Measurements from ENCODE around the gene ZRANB1.
"Not testable (repeated sequence)": the region's sequence is repeated elsewhere in the genome, so short reads cannot be mapped to it uniquely, and the experiment has no call there.

The ZRANB1 gene

DNA sequence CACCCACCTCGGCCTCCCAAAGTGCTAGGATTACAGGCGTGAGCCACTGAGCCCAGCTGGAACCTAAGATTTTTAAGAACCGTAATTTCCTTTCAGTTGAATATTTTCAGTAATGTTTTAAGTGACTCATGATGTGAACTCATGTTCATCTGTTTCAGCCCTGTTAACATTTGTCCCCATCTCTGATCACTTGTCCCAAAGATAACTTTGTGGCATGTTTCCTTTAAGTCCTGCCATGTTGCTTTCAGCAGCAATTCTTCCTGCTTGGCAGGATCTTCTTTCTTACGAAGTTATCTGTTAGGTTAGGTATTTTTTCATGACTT, 19.3 kb downstream of the ZRANB1 start:
- in situ Hi-C loops (cut with HindIII; ENCODE audit: low sequenced_read_pairs) = no loop called here

DNA sequence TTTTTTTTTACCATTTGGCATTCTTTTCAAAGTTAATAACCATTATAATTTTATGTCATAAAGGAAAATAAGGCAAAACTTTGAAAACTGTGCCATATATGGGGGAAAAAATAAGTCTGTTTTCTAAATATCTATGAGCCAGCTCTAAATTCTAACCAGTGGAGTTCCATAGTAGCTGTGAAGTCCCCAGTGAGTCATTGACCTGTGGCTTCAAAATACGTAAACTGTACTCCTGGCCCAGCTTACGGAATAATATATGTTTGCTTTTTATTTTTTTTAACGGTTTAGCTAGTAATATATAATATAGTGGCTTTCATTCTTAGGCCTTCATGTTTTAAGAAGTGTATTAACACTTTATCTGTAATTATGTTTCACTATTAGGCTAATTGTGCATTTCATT, 20.5 kb downstream of the ZRANB1 start:
- in situ Hi-C loops (cut with HindIII; ENCODE audit: low sequenced_read_pairs) = no loop called here

DNA sequence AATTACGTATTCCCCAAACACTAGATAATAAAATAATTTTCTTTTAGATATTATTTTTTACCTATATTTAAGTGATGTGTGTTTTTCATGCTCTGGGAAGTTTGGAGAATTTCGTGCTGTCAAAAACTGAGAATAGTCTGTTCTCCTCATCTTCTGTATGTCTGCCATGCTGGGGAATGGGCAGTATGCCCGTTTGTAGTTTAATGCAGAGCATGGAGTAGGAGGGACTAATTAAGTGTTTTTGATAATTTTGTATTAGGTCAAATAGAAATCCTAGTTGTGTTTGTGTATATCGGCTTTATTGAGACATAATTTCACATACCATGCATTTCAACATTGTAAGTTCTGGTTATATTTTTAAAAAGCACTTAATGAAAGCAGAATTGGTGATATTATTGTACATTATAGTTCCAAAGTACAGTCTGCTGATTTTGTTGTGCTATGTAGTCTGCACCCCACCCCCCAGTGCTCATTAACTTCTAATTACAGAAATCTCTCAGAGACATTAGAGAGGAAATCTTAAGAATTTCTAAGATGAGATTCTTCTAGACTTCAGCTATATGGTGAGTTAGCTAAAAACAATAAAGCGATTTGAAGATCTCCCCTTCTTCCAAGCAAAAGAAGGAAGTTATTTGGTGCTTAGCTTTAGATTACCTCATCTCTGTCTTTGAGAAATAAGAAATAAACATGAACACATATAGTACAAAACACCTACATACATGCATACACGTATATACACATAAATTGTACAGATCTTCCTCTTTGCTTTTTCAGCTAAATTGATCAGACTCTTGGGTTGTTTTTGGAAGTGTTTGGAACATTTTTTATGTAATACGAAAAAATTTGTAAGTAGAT, 22.2 kb downstream of the ZRANB1 start:
- in situ Hi-C loops (cut with HindIII; ENCODE audit: low sequenced_read_pairs) = no loop called here

DNA sequence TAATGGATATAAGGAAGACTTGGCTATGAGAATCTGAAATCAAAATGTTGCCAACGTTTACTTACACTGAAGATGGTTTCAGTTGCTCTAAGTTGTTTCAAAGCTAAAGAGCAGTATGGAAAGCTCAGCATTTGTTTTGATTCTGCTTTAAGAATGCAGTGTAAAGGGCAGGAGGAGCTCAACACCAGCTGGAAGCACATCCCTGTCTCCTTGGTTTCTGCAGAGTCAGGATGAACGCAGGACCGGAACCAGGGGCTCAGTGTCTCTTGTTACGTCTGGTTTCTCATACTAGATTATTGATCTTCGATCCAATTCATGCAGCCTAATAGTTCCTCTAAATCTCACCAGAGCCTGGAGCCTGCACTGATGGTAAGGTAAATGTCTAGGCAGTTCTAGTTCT, 24.1 kb downstream of the ZRANB1 start:
- in situ Hi-C loops (cut with HindIII; ENCODE audit: low sequenced_read_pairs) = no loop called here

DNA sequence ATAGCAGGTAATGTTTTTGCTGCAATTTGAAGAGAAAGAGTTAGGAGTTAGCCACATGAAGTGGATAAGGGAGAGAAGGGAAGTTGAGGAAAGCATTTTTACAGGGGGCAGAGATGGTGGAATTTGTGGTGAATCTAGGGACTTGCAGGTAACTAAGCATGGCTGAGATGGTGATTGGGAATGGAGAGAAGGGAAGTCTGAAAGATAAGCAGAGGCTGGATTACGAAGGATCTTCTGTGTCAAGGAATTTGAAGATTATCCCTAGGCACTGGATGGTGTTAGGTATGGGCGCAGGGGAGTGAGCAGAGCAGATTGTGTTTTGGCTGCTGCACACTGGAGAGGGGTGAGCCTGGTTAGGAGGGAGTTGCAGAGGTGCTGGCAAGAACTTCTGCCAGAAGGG, 25.3 kb downstream of the ZRANB1 start:
- in situ Hi-C loops (cut with HindIII; ENCODE audit: low sequenced_read_pairs) = no loop called here

DNA sequence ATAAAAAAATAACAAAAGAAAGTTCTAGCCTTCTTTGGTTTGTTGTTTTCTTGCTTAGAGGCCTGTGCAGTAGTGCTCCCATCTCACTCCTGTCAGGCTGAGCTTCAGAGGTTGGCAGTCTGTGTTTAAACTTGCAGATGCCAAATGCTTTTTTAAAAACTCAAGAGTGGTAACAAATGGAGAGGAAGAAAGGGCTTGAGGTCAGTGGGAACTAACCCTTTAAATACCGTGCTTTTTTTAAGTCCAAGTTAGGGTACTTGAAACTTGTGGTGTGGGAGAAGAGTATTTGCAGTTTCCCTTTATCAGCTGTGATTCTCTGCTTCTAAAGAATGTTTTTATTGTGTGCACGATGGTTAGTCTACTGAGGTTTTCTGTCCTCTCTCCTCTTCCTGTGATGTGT, 29.4 kb downstream of the ZRANB1 start:
- in situ Hi-C loops (cut with HindIII; ENCODE audit: low sequenced_read_pairs) = no loop called here

DNA sequence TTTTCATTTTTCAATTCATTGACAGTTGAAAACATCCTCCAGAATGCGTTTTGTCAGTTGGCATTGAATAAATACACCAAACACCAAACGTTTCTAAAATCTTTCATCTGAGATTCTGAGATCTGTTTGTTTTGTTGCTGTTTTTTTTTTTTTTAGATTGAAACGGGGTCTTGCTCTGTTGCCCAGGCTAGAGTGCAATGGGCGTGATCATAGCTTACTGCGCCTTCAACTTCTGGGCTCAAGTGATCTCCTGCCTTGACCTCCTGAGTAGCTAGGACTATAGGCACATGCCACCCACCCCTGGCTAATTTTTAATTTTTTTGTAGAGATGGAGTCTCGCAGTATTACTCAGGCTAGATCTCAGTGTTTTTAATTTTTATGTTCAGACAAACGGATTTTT, 30.7 kb downstream of the ZRANB1 start:
- in situ Hi-C loops (cut with HindIII; ENCODE audit: low sequenced_read_pairs) = no loop called here

DNA sequence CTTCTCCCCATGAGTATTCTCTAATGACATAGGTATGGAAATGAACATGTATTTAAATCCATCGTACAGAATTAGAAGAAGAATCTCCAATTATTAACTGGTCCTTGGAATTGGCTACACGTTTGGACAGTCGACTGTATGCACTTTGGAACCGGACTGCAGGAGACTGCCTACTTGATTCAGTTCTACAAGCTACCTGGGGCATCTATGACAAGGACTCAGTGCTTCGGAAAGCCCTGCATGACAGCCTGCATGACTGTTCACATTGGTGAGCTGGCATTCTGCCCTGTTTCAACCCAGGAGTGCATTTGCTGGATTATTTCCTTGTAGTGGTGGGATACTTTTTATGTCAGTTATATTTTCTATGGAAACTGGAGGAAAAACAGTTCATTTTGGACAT, 32.2 kb downstream of the ZRANB1 start:
- in situ Hi-C loops (cut with HindIII; ENCODE audit: low sequenced_read_pairs) = no loop called here

DNA sequence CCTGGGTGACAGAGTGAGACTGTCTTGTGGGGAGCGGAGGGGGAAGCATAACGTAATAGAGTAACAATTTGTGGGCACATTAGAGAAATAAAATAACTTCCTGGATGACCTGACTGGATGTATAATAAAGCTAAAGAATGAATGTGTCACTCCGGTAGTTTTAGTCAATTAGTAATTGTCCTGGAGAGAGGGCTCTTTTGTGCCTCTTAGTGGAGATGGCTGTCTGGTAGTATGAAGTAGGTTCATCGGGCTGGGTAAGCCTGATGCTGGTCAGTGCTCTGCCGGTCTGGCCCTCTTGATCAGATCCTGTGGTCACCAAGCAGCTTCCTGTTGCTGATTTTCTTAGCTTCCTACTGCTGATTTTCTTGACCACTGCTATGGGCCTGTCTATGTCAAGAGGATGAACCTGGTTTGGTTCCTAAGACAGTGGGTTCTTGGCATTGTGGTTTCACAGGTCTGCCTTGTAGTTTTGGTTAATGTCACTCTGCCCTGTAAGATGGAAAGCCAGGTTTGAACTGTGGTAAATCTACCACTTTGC, 34.1 kb downstream of the ZRANB1 start:
- in situ Hi-C loops (cut with HindIII; ENCODE audit: low sequenced_read_pairs) = no loop called here

DNA sequence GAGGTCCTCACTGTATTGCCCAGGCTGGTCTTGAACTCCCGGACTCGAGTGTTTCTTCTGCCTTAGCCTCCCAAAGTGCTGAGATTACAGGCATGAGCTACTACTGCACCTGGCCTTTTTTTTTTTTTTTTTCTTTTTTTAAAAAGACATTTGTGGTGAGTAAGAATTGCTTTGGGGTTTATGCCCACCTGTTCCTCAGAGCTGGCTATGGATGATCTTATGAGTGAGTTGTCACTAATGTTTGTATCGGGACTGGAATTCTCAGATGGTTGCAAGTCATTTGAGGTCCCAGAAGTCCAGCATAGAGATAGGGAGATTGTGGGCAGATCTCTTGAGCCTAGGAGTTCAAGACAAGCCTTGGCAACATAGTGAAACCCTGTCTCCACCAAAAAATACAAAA, 35.2 kb downstream of the ZRANB1 start:
- in situ Hi-C loops (cut with HindIII; ENCODE audit: low sequenced_read_pairs) = no loop called here

DNA sequence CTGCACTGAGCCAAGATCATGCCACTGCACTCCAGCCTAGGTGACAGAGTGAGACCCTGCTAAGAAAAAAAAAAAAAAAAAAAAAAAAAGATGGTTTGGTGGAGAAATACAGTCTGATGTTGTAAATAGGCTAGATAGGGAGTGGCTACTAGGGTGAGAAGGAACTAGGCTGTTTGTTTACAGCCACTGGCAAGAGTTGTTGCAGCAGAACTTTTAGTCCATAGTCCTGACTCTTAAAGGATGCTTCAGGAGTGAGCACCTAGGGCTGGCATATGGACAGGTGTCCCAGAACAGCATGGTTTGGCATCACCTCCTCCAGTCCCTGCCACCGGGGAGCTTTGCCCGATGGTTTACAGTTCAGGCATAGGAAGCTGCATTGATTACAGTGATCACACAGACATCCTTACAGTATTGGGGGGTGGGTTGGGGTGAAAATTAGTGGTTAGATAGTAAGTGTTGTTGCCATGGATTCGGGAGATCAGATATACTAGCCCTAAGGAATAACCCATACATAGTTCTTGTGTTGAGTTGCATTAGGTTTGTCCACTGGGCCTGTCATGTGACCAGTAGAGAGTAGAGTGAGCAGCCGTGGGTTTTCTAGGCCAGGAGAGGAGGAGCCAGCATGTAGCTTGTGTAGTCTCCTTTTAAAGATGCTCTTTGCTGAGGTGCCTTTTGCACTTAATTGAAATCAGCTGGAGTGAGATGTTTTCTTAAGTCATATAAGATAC, 35.9 kb downstream of the ZRANB1 start:
- in situ Hi-C loops (cut with HindIII; ENCODE audit: low sequenced_read_pairs) = no loop called here

DNA sequence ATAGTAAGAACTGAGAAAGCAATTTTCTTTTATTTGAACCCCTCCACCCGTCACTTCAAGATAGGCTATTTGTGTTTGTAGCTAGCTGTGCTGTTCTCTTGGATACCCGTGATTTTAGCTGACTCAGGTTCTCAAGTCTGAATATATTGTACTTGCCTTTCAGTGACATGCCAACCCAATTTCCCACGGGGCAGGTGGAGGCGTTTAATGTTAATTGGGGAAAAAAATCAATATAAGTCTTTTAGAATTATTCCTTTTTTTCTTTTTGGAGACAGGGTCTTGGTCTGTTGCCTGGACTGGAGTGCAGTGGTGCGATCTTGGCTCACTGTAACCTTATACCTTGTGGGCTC, 36.4 kb downstream of the ZRANB1 start:
- in situ Hi-C loops (cut with HindIII; ENCODE audit: low sequenced_read_pairs) = no loop called here

DNA sequence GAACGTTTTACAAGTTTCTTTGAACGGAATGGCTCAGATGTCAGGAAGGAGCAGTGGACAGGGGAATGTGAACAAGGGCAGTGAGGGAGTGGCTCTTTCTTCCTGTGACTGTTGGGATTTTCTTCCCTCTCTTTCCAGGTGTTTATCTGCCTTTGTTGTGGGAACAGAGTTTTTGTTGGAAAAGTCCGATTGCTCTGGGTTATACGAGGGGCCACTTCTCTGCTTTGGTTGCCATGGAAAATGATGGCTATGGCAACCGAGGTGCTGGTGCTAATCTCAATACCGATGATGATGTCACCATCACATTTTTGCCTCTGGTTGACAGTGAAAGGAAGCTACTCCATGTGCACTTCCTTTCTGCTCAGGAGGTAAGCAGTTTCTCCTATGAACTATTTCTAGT, 41.4 kb downstream of the ZRANB1 start:
- in situ Hi-C loops (cut with HindIII; ENCODE audit: low sequenced_read_pairs) = no loop called here

DNA sequence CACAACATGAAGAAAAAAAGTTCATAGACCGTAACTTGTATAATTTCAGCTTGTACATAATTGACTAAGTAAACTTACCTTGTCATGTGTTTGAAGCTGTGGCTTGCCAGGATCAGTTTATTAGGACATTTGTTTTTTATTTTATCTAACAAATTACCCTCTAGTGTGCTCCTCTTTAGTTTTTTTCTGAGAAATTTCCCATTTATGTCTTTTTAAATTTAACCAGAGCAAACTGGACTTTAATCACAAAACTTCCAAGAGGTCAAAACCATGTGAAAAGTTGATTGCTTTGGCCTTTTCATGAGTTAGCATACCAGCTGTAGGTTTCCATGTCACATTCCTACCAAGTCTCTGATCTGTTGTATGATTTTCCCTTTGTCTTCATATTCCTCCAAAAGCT, 42.5 kb downstream of the ZRANB1 start:
- in situ Hi-C loops (cut with HindIII; ENCODE audit: low sequenced_read_pairs) = no loop called here

DNA sequence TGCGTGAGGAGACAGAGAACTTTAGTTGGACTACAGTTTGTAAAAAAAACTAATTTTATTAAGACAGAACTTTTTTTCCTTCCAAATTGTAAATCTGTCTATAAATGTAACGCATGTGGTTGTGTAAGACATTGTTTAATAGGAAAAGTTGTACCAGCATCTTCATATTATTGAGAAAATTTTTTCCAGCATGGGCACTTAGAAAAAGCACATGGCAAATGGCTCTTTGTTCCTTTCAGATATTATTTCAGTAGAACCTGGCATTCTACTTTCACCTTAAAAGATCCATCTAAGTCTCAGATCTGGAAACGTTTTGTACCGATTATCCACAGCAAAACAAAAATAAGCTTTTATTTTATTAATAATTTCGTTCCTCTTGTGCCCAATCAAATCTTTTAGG, 43.2 kb downstream of the ZRANB1 start:
- in situ Hi-C loops (cut with HindIII; ENCODE audit: low sequenced_read_pairs) = no loop called here

DNA sequence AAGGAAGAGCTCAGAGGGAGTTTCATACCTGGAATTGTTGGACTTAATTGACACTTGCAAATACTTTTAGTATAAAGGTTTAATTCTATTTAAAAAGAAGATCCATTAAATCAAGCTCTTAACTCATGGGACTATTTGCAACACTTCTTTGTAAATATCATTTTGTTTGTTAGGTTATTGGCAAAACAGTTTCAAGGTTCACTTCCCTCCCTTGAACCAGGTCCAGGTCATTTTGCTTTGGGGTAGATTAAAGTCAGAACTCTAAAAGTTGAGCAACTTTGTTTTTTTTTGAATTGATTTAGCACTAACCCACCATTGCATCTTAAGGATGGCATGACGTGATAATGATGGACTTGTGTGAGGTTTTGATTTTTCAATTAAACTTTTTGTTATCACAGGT, 45.9 kb downstream of the ZRANB1 start:
- in situ Hi-C loops (cut with HindIII; ENCODE audit: low sequenced_read_pairs) = no loop called here

DNA sequence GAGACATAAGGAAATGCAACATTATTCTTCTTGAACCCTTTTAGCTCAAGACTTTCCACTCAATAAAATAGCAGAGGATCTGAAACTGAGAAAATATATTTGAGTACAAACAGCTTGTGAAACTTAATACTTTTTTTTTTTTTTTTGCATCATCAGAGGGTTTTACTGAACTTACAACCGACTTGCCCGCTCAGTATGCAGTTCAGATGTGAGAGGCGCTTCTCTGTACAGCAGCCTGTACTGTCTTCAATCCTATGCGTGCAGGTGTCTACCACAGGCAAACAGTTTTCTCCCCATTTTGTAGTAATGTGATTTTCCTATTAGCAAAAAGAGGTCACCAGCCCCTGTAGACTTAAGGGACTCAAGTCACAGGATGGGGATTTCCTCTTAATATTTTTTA, 46.8 kb downstream of the ZRANB1 start:
- in situ Hi-C loops (cut with HindIII; ENCODE audit: low sequenced_read_pairs) = not testable (repeated sequence)

DNA sequence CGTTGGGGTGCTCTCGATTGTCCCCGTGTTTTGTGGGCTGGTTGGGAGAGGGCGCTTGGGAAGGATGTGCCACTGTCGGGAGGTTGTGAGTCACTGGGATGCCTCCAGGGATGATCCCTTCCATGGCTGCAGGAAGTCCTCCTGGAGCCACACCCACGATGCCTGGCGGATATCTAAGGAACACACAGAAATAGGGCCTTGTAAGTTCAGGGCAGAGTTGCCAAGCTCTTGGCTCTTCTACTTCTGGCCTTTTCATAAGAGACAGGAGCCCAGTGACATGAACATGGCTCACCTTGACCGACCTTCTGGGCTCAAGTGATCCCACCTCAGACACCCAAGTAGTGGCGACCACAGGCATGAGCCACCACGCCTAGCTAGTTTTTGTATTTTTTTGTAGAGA, 47.6 kb downstream of the ZRANB1 start:
- in situ Hi-C loops (cut with HindIII; ENCODE audit: low sequenced_read_pairs) = no loop called here

DNA sequence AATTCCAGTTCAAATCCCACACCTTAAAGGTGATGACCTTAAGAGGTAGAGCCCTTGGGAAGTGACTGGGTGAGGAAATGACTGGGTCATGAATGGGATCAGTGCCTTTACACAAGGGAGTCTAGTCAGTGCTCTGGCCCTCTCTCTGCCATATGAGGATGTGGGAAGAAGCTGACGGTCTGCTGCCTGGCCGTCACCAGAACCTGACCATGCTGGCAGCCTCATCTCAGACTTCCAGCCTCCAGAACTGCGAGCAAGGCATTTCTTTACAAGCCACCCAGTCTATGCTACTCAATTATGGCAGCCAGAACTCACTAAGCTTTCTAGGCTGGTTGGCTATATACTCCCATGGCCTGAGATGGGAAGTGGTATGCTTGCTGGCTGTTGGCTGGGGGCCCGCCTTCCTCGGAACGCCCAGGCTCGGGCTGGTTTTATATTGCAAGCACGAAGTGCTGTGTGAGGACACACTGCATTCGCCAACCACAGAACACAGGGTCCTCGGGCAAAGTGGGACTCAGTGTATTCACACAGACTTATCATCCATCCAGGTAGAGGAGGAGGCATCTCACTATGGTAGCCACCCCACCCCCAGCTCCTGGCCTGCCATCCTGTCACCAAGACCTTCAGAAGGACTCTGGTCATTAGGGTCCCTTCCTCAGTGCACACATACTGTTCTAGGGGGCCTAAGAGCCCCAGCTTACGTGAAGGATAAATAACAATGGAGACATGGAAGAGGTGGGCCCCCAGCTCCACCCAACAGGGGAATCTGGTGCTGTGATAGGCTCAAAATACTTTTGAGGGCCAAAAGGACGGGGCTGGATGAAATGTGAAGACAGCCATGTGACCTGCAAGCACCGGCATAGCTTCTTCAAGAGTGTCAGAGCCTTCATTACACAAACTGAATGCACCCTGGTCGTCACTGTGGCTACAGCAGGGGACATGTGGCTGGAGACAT, 49.0 kb downstream of the ZRANB1 start:
- in situ Hi-C loops (cut with HindIII; ENCODE audit: low sequenced_read_pairs) = loop anchor here (5.0 to 10.0 kb wide), 4 partner anchors 51 to 154 kb away; no protein-coding TSS in a partner anchor

DNA sequence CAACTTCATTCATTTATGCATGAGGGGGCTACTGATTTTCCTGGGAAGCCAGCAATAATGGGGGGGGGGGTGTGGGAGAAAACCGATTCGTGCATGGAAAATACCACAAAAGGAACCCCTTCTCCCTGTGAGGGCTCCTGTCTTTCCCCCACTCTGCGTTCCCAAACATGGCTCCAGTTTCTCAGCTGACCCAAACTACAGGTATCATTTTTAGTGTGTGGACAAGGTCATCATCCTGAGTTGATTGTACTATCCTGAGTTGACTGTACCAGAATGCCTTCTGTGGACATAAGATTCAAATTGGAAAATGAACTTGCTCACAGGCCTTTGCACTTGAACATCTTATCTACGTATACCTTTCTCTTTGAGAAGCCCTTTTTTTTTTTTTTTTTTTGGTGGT, 49.9 kb downstream of the ZRANB1 start:
- in situ Hi-C loops (cut with HindIII; ENCODE audit: low sequenced_read_pairs) = loop anchor here (5.0 to 10.0 kb wide), 4 partner anchors 50 to 153 kb away; no protein-coding TSS in a partner anchor
